ENCODE results near the gene GABRR2.
"Not testable (repeated sequence)": the region's sequence is repeated elsewhere in the genome, so short reads cannot be mapped to it uniquely, and the experiment has no call there.

GRCh38 chr6:89233605-89234004, 81.5 kb downstream of the GABRR2 start:
- not testable (repeated sequence) for TF ChIP-seq POLR2A, EP300 (IDR thresholded peaks at IDR 0.05)
- TF ChIP-seq, protein P1, sequence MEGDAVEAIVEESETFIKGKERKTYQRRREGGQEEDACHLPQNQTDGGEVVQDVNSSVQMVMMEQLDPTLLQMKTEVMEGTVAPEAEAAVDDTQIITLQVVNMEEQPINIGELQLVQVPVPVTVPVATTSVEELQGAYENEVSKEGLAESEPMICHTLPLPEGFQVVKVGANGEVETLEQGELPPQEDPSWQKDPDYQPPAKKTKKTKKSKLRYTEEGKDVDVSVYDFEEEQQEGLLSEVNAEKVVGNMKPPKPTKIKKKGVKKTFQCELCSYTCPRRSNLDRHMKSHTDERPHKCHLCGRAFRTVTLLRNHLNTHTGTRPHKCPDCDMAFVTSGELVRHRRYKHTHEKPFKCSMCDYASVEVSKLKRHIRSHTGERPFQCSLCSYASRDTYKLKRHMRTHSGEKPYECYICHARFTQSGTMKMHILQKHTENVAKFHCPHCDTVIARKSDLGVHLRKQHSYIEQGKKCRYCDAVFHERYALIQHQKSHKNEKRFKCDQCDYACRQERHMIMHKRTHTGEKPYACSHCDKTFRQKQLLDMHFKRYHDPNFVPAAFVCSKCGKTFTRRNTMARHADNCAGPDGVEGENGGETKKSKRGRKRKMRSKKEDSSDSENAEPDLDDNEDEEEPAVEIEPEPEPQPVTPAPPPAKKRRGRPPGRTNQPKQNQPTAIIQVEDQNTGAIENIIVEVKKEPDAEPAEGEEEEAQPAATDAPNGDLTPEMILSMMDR (IDR thresholded peaks at IDR 0.05) = not testable (repeated sequence)
